GM18520 (cell line): ENCODE results near the gene FRAS1.

ENCODE experiments used
- ATAC-seq: cut with Tn5 transposase; IDR thresholded peaks from one replicate; pipeline ENCODE4 v1.9.1; 2021; ENCODE audit not compliant: unreplicated experiment

The FRAS1 gene

GRCh38 chr4:78360466-78360865 lies 303.3 kb downstream of the FRAS1 start:
- no peak for ATAC-seq

- ATAC-seq: no peak
These were observed 304.5 kb downstream of the FRAS1 start for GRCh38 chr4:78361621-78362120.

GRCh38 chr4:78362310-78362709 lies 305.2 kb downstream of the FRAS1 start:
- ATAC-seq: no peak

GRCh38 chr4:78363031-78363570 lies 306.0 kb downstream of the FRAS1 start:
- ATAC-seq: no peak

- no peak for ATAC-seq
These were observed 312.6 kb downstream of the FRAS1 start for GRCh38 chr4:78369679-78370078.

- ATAC-seq: no peak
These were observed 313.7 kb downstream of the FRAS1 start for GRCh38 chr4:78370631-78371372.

- ATAC-seq: no peak
These were observed 315.3 kb downstream of the FRAS1 start for GRCh38 chr4:78372355-78372988.

- no peak for ATAC-seq
These were observed 320.4 kb downstream of the FRAS1 start for GRCh38 chr4:78377555-78377954.

GRCh38 chr4:78379040-78379439 lies 321.9 kb downstream of the FRAS1 start:
- no peak for ATAC-seq

GRCh38 chr4:78379991-78380729 lies 323.0 kb downstream of the FRAS1 start:
- ATAC-seq: no peak

GRCh38 chr4:78386679-78387078 lies 329.6 kb downstream of the FRAS1 start:
- ATAC-seq: no peak

- ATAC-seq: no peak
These were observed 338.5 kb downstream of the FRAS1 start for GRCh38 chr4:78395642-78396041.

GRCh38 chr4:78396613-78397291 lies 339.6 kb downstream of the FRAS1 start:
- no peak for ATAC-seq

GRCh38 chr4:78397292-78397630 lies 340.1 kb downstream of the FRAS1 start:
- ATAC-seq: no peak

GRCh38 chr4:78409612-78410202 lies 352.6 kb downstream of the FRAS1 start:
- no peak for ATAC-seq

- no peak for ATAC-seq
These were observed 353.1 kb downstream of the FRAS1 start for GRCh38 chr4:78410225-78410624.

- ATAC-seq: no peak
These were observed 353.6 kb downstream of the FRAS1 start for GRCh38 chr4:78410676-78411075.

GRCh38 chr4:78414116-78414515 lies 357.0 kb downstream of the FRAS1 start:
- ATAC-seq: no peak

- no peak for ATAC-seq
These were observed 360.5 kb downstream of the FRAS1 start for GRCh38 chr4:78417603-78418002.

- no peak for ATAC-seq
These were observed 361.3 kb downstream of the FRAS1 start for GRCh38 chr4:78418406-78418805.

GRCh38 chr4:78423790-78424189 lies 366.7 kb downstream of the FRAS1 start:
- no peak for ATAC-seq
